Measurements from ENCODE around the gene CSAG2.

Gene CSAG2

DNA sequence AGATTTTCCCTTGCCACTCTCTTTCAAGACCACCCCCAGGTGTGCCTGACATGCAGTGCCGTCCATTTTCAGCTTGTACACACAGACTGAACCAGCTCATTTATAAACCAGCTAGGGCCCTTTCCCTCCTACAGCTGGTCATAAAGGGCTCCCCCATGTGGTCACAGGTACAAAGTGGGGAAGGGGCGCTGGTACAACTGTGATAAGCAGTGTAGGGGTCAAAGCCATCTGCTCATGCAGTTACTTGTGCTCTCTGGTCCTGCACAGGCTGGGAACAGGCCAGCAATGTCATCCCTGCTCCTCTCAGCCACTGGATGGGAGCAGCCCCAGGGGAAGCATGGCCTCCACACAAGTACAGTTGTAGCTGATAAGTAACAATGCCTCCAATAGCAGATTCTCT, 50.8 kb downstream of the CSAG2 start:
- DNase-seq = no peak

Data from DMS 273 treated with DMSO at 0.1 percent for 48 hours (cell line).